DMS153 (cell line): ENCODE results near the gene SUSD4.

Experiments used
- DNase-seq: peaks from one replicate; lab custom pipeline; 2025; lab: John Stamatoyannopoulos, UW

SUSD4 gene

DNA sequence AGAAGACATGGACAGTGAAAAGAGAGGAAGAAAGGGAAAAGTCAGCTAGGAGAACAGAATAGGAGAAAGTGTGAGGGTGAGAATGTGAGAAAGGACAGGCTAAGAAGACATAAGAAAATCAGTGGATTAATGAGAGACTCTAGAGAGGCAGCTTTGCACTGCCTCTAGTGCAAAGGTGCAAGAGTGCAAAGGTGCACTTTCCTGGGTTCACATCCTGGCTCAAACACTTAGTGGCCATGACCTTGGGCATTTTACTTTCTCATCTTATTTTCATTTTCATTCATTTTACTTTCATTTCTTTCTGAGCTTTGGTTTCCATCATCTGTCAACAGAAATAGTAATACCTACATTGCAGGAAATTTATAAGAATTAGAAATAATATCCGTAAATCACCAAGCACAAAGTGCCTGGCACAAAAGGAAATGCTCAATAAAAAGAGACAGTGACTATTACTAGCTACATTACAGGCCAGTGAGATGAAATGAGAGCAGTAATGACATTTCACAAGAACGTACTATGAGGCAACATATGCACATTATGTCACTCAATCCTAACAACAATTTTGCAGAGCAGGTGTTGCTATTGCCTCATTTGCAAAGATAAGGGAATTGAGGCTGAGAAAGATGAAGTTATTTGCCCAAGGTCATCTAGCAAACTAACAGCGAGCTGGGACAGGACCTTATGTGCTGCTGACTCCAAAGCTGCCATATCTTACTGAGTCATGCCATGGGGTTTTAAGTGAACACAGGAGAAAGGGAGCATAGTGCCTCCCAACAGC lies 113.9 kb downstream of the SUSD4 start:
- DNase-seq: no peak

DNA sequence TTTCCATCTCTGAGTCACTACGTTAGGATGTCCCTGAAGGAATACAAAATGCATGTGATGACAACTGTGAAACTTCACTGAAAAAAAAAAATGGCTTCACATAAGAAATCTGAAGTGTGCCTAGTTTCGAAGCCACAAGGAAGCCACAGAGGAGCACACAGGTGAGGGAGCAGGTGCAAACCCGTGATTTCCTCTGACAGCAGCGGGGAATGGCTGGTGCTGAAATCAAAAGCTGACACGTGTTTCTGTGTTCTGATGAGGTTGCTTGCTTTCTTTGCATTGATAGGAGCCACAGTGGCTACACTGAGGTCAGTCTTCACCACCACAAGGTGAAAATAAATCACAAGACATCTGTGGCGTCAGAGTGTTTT lies 115.2 kb downstream of the SUSD4 start:
- no peak for DNase-seq

DNA sequence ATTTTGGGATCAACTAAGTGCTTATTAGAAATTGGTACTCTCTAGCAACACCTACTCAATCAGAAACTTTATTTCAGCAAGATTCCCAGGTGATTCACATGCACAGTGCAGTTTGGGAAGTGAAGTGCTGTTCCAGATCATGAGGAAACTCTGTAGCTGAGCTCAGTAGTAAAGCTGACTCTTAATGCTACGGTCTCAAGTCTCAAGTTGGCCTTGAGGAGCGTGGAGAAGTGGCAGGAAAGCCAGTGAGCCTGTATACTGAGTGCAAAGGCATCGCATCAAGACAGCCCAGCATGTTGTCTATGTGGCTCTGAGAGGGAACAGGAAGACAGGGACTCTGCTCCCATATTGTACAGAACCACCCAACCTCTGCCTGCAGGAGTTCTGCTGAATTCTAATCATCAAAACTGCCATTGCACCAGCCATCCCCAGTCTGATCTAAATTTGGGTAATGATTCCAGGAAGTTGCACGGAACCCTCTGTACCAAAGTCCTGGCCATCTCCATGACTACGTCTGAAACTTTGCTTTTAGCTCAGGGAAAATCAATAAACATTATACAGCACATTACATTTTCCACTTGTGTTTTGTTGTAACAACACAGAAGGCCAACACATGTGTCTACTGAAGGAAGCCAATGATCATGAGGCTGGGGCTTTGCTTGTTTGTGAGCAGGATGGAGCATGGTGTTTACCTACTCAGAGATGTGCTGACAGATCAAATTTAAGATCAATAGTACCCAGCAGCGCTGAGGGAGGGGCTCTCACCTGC lies 115.8 kb downstream of the SUSD4 start:
- DNase-seq: peak; percentile 86

DNA sequence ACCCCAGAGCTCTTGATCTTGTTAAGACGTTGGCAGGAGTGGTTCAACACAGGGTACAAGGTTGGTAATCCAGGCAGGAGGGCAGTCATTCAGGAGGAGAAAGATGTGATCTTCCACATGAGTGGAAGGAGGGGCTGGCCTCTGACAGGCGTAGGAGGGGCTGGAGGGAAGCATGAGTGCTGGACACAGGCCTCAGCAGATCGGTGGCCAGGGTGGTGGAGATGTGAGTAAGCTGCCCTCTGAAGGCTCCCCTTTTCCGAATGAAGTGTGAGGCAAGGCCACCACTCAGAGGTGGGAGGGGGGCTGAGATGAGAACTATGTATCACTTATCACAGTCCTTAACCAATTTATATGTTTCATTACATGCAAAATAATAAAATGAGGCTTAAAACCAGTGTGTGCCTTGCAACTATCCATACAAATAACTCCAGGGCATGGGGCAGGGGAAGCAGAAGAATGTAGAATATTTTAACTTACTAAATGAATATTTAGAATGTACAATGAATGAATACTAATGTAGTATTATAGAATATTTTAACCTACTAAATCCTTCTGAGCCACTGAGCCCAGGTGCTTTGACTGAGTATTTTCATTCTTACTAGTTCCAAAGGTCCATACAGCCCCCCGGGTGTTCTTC lies 117.4 kb downstream of the SUSD4 start:
- DNase-seq: no peak

DNA sequence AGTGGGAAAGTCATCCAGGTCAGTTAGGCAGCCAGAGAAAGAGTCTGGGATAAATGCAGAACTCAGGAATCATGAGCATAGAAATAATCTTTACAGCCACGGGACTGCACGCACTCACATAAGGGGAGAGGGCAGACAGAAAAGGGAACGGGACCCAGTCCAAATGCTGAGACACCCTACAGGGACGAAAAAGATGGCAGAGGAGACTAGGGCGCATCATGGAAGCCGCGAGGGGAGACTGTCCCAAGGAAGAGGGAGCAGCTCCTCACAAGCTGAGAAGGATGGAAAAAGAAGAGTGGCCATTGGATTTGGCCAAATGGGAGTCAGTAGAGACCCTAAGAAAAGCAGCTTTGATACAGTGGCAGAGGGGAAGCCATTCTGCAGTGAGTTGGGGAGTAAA lies 118.0 kb downstream of the SUSD4 start:
- DNase-seq: no peak

DNA sequence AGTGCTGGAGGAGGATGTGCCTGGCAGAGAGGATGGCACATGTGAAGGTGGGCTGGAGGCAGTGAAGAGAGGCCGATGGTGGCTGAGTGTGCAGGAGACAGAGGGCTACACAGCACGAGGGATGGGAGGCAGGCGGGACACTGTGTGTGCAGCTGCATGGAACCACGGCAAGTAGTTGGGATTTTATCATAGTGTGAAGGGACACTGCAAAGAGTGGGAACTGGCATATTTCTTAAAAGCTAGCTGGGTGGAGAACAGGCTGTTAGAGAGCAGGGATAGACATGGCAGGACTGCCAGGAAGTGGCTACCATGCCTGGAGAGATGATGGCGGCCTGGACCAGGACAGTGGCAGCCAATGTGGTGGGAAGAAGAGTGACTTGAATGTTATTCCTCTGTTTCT lies 118.6 kb downstream of the SUSD4 start:
- no peak for DNase-seq

DNA sequence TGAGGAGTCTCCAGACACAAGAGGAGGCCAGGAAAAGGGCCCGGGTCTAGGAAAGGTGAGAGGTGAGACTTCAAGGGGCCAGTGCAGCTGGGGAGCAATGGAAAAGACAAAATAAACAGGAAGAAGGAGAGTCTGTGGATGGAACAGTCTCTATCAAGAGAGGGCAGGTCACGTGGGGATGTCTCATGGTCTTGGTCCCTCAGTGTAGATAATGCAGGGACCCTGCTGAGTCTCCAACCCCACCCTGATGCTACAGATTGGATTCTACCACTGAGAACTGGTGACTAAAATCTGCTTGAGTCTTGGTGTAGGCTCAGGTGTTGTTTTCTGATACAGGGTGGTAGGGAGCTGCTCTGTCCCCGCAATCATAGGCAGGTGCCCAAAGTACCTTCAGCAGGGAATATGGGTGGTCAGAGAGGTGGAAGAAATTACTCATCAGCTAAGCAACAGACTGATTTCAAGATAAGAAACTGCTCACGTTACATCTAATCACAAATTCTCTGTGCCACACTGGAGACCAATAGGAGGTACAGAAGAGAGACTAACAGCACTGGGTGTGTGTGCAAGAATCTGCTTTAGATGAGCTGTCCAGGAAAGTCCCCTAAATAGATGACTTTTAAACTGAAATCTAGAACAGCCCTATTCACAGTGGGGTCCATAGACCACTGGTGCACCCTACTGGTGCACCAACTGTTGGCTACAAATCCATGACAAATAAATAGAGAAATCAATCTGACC lies 119.4 kb downstream of the SUSD4 start:
- DNase-seq: no peak

DNA sequence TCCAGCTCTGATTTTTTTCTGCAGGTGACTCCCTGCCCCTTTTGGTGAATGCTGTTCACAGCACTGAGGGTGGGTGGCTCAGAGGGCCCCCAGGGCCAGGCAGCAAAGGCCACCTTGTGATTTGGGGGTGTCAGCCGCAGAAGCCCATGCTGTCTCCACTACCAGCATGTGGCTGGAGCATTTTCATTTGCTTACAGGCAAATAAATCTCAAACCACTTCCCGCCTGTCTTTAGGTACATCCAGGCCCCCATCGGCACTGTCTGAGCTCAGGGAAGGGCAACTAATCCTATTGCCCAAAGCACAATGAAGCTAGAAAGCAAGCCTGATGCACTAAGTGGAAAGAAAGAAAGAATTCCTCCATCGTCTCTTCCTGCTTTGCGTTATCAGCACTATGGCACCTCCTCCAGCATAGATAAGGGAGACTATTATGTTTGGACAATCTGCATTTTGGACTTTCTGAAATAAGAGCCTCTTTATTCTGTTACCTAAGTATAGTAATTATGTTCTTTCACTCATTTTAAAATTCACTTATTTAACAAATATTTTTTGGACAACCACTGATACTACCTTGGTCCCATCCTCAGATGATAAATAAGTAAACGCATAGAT lies 120.4 kb downstream of the SUSD4 start:
- no peak for DNase-seq

DNA sequence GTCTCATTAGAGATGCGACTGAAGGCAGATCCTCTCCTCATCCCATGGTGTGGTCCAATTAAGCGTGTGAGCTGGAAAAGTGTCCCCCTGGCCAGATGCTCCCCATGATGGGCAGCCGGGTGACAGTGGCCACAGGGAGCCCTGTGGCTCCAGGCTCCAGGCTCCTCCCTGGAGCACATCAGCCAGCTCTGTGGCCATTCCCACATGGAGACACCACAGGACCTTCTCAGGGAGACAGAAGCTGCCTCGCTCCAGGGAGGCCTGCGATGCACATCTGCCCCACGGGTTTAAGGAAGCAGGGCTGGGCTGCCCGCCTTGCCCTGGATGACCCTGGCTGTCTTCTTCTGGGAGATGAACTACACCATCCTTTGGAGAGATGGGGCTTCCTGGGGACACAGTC lies 121.0 kb downstream of the SUSD4 start:
- DNase-seq: no peak

DNA sequence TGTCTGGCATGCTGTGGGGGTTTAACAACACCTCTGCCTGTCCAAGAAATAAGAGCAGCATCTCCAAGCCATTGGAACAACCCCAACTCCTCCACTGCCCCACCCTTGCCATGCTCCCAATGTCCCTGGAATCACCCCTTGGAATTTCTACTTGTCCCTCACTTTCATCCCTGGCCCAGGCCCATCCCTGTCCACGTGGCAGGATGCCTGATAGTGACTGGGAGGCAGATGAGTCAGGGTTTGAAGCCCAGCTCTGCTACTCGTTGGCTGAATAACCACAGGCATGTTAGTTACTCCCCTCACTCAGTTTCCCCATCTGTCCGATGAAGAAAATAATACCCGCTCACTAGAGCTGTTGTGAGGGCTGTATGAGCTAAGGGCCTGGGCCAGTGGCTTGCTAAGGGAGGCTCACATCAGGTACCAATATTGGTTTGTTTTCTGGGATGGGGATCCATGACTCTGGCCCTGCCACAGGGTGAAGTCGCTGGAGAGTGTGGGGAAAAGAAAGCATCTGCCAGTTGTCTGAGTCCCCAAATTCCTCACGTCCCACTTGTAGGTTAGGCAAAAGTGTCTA lies 121.5 kb downstream of the SUSD4 start:
- DNase-seq: no peak

DNA sequence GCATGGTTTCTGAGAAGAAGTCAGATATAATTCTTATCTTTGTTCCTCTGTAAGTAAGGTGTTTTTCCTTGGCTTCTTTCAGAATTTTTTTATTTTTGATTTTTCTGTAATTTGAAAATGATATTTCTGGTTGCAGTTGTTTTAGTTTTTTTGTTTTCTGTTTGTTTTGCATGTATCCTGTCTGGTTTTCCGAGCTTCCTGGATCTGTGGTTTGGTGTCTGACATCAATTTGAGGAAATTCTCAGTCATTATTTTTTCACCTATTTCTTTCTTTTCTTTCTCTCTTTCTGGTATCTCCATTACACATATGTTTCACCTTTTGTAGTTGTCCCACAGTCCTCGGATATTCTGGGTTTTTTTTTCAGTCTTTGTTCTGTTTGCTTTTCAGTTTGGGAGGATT lies 123.9 kb downstream of the SUSD4 start:
- no peak for DNase-seq

DNA sequence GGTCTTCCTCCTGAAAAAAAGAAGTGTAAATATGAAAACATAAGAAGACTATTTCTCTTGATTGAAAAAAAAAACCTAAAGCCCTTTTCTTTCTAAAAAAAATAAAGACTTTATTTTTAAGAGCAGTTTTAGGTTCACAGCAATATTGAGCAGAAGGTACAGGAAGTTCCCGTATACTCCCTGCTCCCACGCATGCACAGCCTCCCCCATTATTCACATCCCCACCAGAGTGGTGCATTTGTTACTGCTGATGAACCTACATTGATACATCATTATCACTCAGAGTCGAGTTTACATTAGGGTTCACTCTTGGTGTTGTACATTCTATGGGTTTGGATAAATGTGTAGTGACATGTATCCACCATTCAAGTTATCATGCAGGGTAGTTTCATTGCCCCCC lies 128.9 kb downstream of the SUSD4 start:
- DNase-seq: no peak

DNA sequence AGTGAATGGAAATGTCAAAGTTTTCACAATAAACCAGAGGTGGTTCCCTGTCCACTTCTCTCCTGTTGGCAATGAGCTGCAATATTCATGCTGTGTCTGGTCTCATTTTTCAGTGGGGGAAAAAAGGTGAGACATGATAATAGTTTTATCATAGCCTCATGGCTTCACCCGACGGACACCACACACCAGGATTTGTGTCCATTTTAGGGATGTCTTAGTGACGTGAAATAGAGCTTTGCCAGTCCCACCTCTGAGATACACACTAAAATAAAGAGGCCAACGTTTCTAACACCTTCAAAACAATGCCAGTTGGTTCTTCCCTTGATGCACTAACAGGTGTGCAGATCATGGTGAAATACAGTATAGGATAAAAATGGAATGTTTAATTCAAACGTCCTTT lies 129.4 kb downstream of the SUSD4 start:
- DNase-seq: no peak

DNA sequence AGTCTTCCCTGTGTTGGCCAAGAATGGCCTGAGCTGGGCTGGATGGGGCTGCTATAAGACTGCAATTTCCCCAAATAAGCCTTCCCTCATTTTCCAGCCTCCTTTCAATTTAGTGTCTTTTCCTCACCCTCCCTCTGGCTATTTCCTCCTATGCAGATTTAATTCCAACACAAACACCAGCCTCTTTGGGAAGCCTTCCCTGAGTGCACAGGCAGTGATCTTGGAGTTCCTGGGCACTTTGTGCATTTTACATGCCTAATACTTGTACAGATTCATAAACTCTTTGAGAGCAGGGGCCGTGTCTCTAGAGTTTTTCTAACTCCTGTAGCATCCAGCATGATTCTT lies 129.8 kb downstream of the SUSD4 start:
- DNase-seq: no peak

DNA sequence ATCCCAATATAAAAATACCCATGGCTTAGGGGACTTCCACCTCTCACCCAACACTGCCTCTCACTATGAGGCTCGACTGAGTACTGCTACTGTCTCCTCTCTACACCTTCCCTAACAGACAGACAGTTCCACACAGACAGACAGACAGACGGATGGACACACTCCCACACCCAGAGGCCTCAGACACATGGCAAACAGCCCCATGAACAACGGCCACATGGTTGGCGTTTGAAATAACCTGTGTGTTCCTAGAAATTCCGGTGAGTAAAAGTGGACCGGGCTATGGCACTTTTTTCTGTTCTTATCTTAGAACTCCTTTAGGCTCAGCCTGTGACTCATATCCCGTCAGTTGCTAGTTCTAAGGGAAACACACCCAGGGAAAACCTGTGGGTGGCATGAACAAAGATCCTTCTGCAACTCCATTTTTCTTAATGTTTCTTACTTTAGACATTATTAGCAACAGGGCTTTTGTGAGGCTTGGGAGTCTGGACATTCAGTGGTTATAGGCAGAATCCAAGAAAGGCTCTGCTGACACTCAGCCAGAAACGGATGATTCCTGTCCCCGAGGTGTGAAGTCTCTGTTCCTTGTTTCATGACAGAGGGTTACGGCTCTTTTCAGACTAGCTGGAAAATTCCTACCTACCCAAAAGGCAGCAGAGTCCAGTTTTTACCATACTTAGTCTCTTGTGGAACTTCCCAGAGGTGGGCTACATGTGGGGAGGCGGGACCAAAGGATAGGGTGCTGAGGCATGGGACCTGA lies 130.4 kb downstream of the SUSD4 start:
- no peak for DNase-seq

DNA sequence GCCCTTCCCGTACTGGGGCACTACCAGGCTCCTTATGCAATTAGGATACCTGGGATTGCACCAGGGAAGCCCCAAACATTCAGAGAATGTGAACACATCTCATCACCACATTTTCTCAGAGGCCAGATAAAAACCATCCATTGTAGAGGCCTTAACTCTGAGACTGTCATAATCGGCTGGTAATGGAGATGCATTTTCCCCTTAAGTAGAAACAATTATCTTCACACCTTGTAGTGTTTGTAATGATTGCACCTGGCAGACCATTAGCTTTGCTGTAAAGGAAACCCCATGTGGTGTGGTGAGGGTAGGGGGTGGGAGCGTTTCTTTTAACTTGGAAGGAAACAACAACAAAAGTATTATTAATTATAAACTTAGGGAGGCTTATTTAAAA lies 131.0 kb downstream of the SUSD4 start:
- DNase-seq: no peak

DNA sequence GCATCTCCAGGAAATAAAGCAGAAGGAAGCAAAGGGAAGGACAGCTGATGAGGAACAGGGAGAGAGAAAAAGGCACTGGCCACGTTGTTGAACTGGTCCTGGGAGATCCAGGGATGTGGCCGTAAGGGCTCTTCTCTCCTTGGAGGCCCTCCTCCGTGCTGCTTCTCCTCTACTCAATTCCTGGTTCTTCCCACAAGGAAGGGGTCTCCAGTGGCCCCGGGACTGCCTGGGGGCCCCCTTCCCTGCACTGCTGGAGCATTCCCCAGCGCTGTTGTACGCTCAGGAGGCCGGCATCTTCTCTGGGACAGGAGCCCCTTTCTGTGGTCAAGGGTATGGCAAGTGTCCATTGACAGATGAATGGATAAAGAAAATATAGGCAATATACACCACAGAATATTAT lies 132.4 kb downstream of the SUSD4 start:
- no peak for DNase-seq

DNA sequence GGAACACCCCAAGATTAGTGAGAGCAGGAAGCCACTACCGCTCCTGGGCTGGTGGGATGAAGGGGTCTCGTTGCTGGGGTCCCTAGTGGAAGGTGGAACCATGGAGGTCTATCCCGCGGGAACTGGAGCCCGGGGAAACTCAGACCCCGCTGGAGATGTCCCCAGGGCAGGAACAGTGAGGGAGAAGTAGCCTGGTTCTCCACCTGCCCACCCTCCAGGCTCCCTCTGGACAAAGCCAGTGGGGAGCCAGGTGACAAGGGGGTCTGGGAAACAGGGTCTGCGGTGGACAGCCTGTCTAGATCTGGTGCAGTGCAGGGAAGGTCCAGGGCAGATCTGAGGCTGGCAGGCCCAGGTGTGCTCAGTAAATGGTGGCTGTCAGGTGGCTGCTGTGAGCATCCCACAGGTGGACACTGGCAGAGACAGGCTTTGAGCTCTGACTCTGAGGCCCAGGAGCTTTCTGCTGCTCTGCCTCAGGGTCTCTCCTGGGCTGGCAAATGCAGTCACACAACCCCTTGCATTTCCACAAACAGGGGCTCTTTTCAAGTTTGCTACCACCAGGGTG lies 132.9 kb downstream of the SUSD4 start:
- DNase-seq: no peak

DNA sequence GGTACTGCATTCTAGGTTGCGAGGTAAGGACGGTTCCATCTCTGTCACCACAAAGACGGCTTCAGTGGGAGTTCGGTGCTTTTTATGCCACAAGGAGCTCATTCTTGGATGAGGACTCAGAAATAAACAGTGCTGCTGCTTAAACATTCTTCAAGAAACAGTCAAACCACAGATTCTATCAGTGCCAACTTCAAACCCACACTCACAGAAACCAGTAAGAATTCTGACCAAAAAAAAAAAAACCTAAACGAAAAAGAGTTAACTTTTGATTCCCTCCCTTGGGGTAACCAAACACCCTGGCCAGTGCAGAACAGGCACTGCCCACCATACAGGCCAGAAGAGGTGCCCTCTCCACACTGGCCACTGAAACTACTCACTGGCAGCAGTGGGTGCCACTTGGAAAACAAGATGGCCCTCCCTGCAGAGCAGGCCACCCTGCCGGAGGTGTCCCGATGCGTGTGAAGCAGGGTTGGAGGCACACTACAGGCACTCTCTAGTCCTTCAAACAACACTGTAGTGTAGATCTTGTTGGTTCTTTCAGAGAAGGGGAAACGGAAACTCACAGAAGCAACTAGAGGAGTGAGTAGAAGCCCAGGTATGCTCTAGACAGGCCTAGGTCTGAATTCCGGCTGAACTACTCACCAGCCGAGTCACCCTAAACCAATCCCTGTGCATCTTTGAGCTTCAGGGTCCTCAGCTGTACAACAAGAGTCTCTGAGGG lies 133.7 kb downstream of the SUSD4 start:
- DNase-seq: no peak

DNA sequence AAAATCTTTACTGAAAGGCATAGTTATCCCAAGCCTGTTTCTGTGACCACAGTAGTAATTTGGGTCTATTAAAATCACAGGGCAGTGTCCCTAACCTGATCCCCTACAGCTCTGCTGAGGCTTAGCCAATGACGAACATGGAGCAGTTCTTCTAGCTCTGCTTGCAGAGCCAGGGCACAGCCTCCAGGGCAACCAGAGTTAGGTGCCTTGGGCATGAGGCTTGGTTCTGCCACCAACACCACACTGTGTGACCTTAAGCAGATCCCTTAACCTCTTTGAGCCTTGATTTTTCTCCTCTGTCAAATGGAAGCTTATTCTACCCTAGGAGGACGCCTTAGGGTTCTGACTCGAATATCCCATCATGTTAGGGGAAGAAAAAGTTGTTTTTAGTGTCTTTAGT lies 134.2 kb downstream of the SUSD4 start:
- DNase-seq: no peak
